Measurements from ENCODE around the gene PAXIP1.

GRCh38 chr7:154968336-154969001 is 34.5 kb downstream of the PAXIP1 start:
- TF ChIP-seq CTCF (IDR thresholded peaks at IDR 0.05) = no peak
- no peak for TF ChIP-seq EP300 (IDR thresholded peaks at IDR 0.05)
- TF ChIP-seq POLR2A (IDR thresholded peaks at IDR 0.05) = no peak

All from sigmoid colon (tissue), 4 donors.